ENCODE data around the gene GSX2. TPM values are rescaled to one million over a fixed set of nuclear protein-coding genes. Genes with fewer than 3 reads are reported as not detected.

The GSX2 gene
- total and polyA plus RNA-seq, 2 of the 8 experiments (the other 6 are each of a cell fraction or from before 2014, with no cell fraction given) = not detected

DNA sequence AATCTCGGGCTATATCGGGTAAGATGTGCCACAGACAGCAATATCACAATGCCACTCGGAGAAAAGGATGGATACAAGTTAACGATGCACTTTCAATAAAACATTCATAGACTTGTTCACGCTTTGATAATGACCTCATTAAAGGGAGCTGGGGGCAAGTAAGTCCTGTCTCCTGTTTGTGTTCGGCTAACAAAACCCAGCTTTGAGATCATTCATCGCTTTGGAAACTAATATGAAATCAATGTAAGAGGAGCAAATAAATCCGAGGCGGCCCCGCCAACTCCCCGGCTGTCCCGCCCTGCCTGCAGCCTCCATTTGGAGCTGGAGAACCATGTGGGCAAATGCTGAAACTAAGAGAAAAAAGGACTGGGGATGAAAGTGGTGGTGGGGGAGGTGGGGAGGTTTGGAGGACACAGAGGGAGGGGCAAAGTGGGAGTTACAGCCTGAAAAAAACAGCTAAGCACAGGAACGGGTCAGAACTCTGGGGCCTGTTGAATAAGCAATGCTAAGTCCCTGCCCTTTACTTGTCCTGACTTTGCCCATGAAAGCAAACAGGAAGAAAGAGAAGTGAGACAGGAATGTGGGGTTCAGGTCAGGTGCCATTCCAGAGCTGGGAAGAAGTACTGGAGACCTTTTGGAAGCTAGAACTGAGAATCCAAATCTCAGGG lies 3.5 kb upstream of the GSX2 start (continued):
- TF ChIP-seq BRCA1 (IDR thresholded peaks at IDR 0.05; ENCODE audit: low read depth, low read length) (no peak), SP2 (IDR thresholded peaks at IDR 0.05; ENCODE audit: low read length) (no peak), RAD21 (IDR thresholded peaks at IDR 0.05 in 1 of 2, conservative IDR thresholded peaks at IDR 0.05 in 1 of 2; ENCODE audit: low read depth in 2 of 2, low read length in 2 of 2) (no peak), JUN (IDR thresholded peaks at IDR 0.05; ENCODE audit: low read depth, low read length) (no peak), EP300 (IDR thresholded peaks at IDR 0.05; ENCODE audit: borderline replicate concordance in 1 of 2, low read depth in 2 of 2, low read length in 2 of 2) (no peak)
- TF ChIP-seq, protein P1, sequence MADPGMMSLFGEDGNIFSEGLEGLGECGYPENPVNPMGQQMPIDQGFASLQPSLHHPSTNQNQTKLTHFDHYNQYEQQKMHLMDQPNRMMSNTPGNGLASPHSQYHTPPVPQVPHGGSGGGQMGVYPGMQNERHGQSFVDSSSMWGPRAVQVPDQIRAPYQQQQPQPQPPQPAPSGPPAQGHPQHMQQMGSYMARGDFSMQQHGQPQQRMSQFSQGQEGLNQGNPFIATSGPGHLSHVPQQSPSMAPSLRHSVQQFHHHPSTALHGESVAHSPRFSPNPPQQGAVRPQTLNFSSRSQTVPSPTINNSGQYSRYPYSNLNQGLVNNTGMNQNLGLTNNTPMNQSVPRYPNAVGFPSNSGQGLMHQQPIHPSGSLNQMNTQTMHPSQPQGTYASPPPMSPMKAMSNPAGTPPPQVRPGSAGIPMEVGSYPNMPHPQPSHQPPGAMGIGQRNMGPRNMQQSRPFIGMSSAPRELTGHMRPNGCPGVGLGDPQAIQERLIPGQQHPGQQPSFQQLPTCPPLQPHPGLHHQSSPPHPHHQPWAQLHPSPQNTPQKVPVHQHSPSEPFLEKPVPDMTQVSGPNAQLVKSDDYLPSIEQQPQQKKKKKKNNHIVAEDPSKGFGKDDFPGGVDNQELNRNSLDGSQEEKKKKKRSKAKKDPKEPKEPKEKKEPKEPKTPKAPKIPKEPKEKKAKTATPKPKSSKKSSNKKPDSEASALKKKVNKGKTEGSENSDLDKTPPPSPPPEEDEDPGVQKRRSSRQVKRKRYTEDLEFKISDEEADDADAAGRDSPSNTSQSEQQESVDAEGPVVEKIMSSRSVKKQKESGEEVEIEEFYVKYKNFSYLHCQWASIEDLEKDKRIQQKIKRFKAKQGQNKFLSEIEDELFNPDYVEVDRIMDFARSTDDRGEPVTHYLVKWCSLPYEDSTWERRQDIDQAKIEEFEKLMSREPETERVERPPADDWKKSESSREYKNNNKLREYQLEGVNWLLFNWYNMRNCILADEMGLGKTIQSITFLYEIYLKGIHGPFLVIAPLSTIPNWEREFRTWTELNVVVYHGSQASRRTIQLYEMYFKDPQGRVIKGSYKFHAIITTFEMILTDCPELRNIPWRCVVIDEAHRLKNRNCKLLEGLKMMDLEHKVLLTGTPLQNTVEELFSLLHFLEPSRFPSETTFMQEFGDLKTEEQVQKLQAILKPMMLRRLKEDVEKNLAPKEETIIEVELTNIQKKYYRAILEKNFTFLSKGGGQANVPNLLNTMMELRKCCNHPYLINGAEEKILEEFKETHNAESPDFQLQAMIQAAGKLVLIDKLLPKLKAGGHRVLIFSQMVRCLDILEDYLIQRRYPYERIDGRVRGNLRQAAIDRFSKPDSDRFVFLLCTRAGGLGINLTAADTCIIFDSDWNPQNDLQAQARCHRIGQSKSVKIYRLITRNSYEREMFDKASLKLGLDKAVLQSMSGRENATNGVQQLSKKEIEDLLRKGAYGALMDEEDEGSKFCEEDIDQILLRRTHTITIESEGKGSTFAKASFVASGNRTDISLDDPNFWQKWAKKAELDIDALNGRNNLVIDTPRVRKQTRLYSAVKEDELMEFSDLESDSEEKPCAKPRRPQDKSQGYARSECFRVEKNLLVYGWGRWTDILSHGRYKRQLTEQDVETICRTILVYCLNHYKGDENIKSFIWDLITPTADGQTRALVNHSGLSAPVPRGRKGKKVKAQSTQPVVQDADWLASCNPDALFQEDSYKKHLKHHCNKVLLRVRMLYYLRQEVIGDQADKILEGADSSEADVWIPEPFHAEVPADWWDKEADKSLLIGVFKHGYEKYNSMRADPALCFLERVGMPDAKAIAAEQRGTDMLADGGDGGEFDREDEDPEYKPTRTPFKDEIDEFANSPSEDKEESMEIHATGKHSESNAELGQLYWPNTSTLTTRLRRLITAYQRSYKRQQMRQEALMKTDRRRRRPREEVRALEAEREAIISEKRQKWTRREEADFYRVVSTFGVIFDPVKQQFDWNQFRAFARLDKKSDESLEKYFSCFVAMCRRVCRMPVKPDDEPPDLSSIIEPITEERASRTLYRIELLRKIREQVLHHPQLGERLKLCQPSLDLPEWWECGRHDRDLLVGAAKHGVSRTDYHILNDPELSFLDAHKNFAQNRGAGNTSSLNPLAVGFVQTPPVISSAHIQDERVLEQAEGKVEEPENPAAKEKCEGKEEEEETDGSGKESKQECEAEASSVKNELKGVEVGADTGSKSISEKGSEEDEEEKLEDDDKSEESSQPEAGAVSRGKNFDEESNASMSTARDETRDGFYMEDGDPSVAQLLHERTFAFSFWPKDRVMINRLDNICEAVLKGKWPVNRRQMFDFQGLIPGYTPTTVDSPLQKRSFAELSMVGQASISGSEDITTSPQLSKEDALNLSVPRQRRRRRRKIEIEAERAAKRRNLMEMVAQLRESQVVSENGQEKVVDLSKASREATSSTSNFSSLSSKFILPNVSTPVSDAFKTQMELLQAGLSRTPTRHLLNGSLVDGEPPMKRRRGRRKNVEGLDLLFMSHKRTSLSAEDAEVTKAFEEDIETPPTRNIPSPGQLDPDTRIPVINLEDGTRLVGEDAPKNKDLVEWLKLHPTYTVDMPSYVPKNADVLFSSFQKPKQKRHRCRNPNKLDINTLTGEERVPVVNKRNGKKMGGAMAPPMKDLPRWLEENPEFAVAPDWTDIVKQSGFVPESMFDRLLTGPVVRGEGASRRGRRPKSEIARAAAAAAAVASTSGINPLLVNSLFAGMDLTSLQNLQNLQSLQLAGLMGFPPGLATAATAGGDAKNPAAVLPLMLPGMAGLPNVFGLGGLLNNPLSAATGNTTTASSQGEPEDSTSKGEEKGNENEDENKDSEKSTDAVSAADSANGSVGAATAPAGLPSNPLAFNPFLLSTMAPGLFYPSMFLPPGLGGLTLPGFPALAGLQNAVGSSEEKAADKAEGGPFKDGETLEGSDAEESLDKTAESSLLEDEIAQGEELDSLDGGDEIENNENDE (IDR thresholded peaks at IDR 0.05; ENCODE audit: insufficient replicate concordance, low read length) = no peak
- TF ChIP-seq, protein P2, sequence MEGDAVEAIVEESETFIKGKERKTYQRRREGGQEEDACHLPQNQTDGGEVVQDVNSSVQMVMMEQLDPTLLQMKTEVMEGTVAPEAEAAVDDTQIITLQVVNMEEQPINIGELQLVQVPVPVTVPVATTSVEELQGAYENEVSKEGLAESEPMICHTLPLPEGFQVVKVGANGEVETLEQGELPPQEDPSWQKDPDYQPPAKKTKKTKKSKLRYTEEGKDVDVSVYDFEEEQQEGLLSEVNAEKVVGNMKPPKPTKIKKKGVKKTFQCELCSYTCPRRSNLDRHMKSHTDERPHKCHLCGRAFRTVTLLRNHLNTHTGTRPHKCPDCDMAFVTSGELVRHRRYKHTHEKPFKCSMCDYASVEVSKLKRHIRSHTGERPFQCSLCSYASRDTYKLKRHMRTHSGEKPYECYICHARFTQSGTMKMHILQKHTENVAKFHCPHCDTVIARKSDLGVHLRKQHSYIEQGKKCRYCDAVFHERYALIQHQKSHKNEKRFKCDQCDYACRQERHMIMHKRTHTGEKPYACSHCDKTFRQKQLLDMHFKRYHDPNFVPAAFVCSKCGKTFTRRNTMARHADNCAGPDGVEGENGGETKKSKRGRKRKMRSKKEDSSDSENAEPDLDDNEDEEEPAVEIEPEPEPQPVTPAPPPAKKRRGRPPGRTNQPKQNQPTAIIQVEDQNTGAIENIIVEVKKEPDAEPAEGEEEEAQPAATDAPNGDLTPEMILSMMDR (IDR thresholded peaks at IDR 0.05; ENCODE audit: control extremely low read depth in 1 of 3, insufficient read depth in 1 of 3, low read depth in 1 of 3, low read length in 3 of 3) = no peak

All from H1 (cell line).